Common myeloid progenitor, CD34-positive (primary cell): ENCODE measurements around the gene NR1I3.
A peak's percentile ranks its signal among the peaks of the same experiment; 100 is the strongest.

Source experiments
- CTCF ChIA-PET: fragments of 350-600 bp; sonication (Branson Sonifier 250); formaldehyde crosslinking; loops from one replicate; lab custom pipeline; 2021; ENCODE audit warnings: antibody characterized with exemption; lab: Charles Lee
- POLR2A ChIA-PET: fragments of 350-600 bp; sonication (Branson Sonifier 250); formaldehyde crosslinking; loops from one replicate; lab custom pipeline; 2021; ENCODE audit warnings: antibody characterized with exemption; lab: Charles Lee
- DNase-seq, 3 donors: peaks; one replicate each; pipeline versions ENCODE4 v3.0.0 to v3.0.0-alpha.2; 2013
- H3K27ac ChIP-seq, 2 experiments: 1 replicate in 1 of 2; 2 replicates in 1 of 2; pipeline ENCODE4 v1.7.0; 2013; ENCODE audit warnings: inconsistent platforms in 2 of 2, low read length in 2 of 2, mild to moderate bottlenecking in 2 of 2, low read depth in 1 of 2, moderate library complexity in 1 of 2; ENCODE audit not compliant: severe bottlenecking in 2 of 2, insufficient read depth in 1 of 2, poor library complexity in 1 of 2
- H3K27me3 ChIP-seq, 5 experiments: replicated peaks in 2 of 5; 1 replicate in 3 of 5; 2 replicates in 2 of 5; pipeline versions ENCODE4 v1.6.1 to v1.7.0; 2013; ENCODE audit warnings: low read length in 4 of 5, mild to moderate bottlenecking in 2 of 5, moderate library complexity in 2 of 5, inconsistent platforms in 1 of 5; ENCODE audit not compliant: insufficient read depth in 5 of 5, control insufficient read depth in 4 of 5
- H3K36me3 ChIP-seq, 4 experiments: 1 replicate in 2 of 4; 2 replicates in 2 of 4; pipeline versions ENCODE4 v1.6.1 to v1.7.0; 2013; ENCODE audit warnings: low read length in 3 of 4, control low read depth in 1 of 4, mild to moderate bottlenecking in 1 of 4; ENCODE audit not compliant: control insufficient read depth in 4 of 4, insufficient read depth in 4 of 4
- H3K4me1 ChIP-seq, 4 experiments: 1 replicate in 3 of 4; 2 replicates in 1 of 4; pipeline versions ENCODE4 v1.6.1 to v1.7.1; 2013; ENCODE audit warnings: low read length in 3 of 4, mild to moderate bottlenecking in 3 of 4, control low read depth in 1 of 4, inconsistent platforms in 1 of 4, moderate library complexity in 1 of 4; ENCODE audit not compliant: control insufficient read depth in 4 of 4, insufficient read depth in 4 of 4; ENCODE audit errors: control extremely low read depth in 1 of 4
- H3K4me3 ChIP-seq, 7 experiments: 1 replicate in 4 of 7; 2 replicates in 3 of 7; pipeline versions ENCODE4 v1.5.1 to v1.7.0; 2013; ENCODE audit warnings: mild to moderate bottlenecking in 7 of 7, low read length in 6 of 7, moderate library complexity in 6 of 7, inconsistent platforms in 2 of 7, low read depth in 2 of 7, control low read depth in 1 of 7; ENCODE audit not compliant: insufficient read depth in 4 of 7, control insufficient read depth in 1 of 7; ENCODE audit errors: extremely low read depth in 1 of 7
- H3K9me3 ChIP-seq, 5 experiments: 1 replicate in 4 of 5; 2 replicates in 1 of 5; pipeline versions ENCODE4 v1.6.1 to v1.7.1; 2013; ENCODE audit warnings: low read length in 4 of 5, mild to moderate bottlenecking in 2 of 5, inconsistent platforms in 1 of 5, low read depth in 1 of 5, moderate library complexity in 1 of 5; ENCODE audit not compliant: control insufficient read depth in 4 of 5, insufficient read depth in 2 of 5; ENCODE audit errors: control extremely low read depth in 1 of 5
- WGBS: methylation state at CpG from one replicate; pipeline ENCODE4 v1.1.5; 2013; ENCODE audit not compliant: insufficient coverage; 5-methylcytosine and 5-hydroxymethylcytosine counted together

NR1I3 gene

DNA sequence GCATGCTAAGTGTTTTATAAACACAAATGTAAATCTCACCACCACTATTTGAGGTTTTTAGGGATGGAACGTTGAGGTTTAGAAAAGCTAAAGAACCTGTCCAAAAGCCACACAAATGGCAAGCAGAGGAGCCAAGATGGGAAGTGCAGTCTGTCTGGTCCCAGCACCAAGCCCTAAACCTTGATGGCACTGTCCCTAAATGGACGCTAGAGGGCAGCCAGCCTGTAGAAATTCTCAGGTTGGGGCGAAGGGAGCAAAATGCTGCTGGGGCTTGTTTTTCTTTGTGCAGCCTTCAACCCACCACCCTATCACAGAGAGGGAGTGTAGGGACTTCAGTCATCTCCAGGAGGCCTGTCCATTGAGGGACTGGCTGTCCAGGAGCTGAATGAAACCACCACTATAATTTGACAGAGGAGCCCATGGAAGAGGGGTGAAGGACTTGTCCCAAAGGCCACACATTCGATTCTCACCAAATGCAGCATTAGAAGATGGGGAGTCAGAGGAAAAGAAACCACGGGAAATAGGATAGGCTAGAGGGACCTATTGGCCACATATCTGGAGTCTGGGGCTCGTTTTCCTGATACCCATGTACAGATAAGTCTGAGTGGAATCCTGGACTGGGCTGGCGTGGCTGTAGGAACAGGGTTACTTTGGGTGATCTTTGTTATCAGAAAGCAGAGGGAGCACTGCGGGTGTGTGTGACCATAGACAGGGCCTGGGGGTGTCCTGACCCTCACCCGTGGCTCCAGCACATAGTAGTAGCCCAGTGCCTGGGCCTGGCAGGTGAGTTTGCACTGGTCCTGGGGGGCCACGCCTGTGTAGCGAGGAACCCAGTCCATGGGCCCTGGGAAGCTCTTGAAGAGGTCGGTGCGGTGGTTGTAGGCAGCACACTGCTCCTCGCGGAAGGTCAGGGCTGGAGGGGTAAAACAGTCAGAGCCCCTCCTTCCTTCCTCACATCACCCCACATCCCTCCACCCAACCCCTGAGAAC is 45.2 kb downstream of the NR1I3 start:
- Histone ChIP-seq H3K36me3 (no peaks in the 10 kb centered on the region), H3K4me3 (no peak overlapping the region)

DNA sequence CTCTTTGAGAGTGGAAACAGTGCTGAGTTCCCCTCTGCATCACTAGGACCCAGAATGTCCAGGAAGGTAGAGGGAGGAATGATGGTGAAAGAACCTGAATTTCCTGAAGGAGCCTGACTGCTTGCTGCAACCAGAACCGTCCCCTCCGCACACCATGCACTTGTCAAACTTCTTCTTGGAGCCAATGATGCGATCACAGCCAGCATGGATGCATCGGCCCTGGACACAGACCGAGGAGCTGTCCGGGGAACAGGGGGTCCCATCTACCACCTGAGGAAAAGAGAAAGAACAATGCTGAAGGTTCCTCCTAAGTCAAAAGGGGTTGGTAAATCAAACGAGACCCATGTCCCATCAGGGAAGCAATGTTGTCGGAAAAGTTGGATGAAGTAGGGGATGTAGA is 46.0 kb downstream of the NR1I3 start:
- Histone ChIP-seq H3K4me1 (peaks cover 5 to 22% (median 16%) of the 10 kb centered on the region in 4 experiments), H3K9me3 (no peaks in the 10 kb centered on the region), H3K27me3 (no peaks in the 10 kb centered on the region), H3K36me3 (no peaks in the 10 kb centered on the region), H3K27ac (no peak overlapping the region), H3K4me3 (no peak overlapping the region)
- ChIA-PET POLR2A (no interaction called here), CTCF (interaction anchor here (0.7 to 4.3 kb wide), 25 partner anchors 10 to 190 kb away, joined by 3 to 41 read pairs (median 6); partner anchors contain the start of genes B4GALT3, CFAP126, NDUFS2 and PCP4L1)
- DNase-seq: no peak
- WGBS: 87% methylated on average over 6 of the region's 8 CpGs

More for the DNA sequence above, 45.2 kb downstream of the NR1I3 start:
- Histone ChIP-seq H3K27ac (no peak overlapping the region), H3K9me3 (no peaks in the 10 kb centered on the region), H3K27me3 (no peaks in the 10 kb centered on the region), H3K4me1 (peaks cover 3 to 15% (median 10%) of the 10 kb centered on the region in 4 experiments)
- WGBS: 68% methylated on average over 10 of the region's 15 CpGs
- ChIA-PET CTCF (interaction anchor here (0.7 to 4.3 kb wide), 20 partner anchors 11 to 189 kb away, joined by 3 to 41 read pairs (median 7); partner anchors contain the start of genes B4GALT3, CFAP126, NDUFS2 and PCP4L1), POLR2A (no interaction called here)
- peak; percentile 63 to 82 (median 79) for DNase-seq

DNA sequence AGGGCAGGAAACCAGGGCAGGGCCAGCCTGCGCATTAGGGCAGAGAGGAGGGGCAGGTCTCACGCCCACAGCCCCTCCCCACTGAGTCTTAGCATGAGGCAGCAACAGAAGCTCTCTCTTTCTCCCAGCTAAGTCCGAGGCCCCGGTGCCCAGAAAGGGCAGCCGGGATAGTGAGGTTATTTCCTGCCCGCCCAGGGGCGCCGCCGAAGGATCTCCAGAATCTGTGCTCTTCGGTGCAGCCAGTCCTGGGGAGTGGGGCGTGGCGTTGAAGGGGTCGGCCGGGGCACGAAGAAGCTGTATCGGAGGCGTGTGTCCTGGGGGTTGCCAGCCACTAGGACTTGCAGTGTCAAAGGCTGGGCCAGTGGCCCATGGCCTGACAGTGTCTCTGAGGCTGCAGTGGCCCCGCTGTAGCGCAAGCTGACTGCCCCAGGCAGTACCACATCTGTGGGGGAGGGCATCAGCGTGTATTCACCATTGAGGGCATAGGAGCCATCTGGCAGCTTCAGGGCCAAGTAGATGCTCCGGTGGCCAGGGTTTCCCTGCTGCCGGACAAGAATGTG is 47.0 kb downstream of the NR1I3 start:
- no peaks in the 10 kb centered on the region for H3K36me3 ChIP-seq
- H3K27ac ChIP-seq: no peak overlapping the region
- no peak for DNase-seq
- WGBS: 85% methylated on average over 21 of the region's 22 CpGs
- H3K27me3 ChIP-seq: no peaks in the 10 kb centered on the region
- H3K4me3 ChIP-seq: no peak overlapping the region
- no peaks in the 10 kb centered on the region for H3K9me3 ChIP-seq
- peaks cover 6 to 29% (median 22%) of the 10 kb centered on the region in 4 experiments for H3K4me1 ChIP-seq
- ChIA-PET POLR2A (no interaction called here), CTCF (interaction anchor here (0.7 to 4.3 kb wide), 21 partner anchors 9 to 191 kb away, joined by 3 to 41 read pairs (median 6); partner anchors contain the start of genes B4GALT3, NDUFS2, PCP4L1 and PPOX)

DNA sequence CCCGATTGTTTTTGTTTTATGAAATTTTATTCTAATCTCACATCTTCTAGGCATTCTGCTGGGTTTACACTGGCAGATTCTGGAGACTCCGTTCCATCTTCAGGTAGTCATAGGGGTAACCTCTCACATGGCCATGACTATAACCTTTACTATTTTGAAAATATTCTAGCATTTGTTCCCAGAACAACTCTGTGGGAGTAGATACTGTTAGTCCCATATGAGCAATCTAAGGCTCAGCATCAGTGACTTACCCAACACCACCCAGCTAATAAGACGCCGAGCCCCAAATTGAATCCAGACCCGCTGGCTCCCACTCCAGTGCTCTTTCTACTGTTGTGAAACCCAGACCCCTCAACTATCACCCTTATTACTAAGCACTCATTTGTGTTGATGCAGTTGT is 49.0 kb downstream of the NR1I3 start:
- H3K36me3 ChIP-seq: no peaks in the 10 kb centered on the region
- WGBS: 100% methylated on average over 2 of the region's 5 CpGs
- H3K27me3 ChIP-seq: no peaks in the 10 kb centered on the region
- no peak overlapping the region for H3K27ac ChIP-seq
- H3K4me3 ChIP-seq: no peak overlapping the region
- peaks cover 16 to 47% (median 40%) of the 10 kb centered on the region in 4 experiments for H3K4me1 ChIP-seq
- no peak for DNase-seq
- CTCF ChIA-PET: interaction anchor here (0.6 to 2.6 kb wide), 4 partner anchors 9 to 193 kb away, joined by 3 to 7 read pairs (median 3); partner anchors contain the start of gene ADAMTS4
- no peaks in the 10 kb centered on the region for H3K9me3 ChIP-seq
- POLR2A ChIA-PET: no interaction called here

DNA sequence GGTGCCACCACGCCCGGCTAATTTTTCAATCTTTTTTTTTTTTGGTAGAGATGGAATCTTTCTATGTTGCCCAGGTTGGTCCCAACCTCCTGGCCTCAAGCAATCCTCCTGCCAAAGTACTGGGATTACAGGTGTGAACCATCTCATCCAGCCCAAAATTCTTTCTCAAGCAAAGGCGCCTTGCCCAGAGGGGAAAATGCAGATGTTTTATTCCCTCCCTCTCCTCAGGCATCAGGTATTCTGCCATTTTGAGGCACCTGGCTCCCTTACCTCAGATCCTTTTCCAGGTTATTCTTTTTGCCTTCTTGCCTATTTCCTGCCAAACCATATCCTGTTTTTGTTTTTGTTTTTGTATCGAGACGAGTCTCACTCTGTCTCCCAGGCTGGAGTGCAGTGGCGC is 49.6 kb downstream of the NR1I3 start:
- Histone ChIP-seq H3K27me3 (no peaks in the 10 kb centered on the region), H3K36me3 (no peaks in the 10 kb centered on the region), H3K4me3 (no peak overlapping the region), H3K9me3 (no peaks in the 10 kb centered on the region), H3K4me1 (peaks cover 18 to 54% (median 45%) of the 10 kb centered on the region in 4 experiments), H3K27ac (no peak overlapping the region)
- CTCF ChIA-PET: interaction anchor here (1.4 to 2.6 kb wide), 2 partner anchors 10 to 13 kb away, joined by 3 to 7 read pairs; partner anchors contain the start of gene ADAMTS4
- no peak for DNase-seq
- POLR2A ChIA-PET: no interaction called here
- WGBS: 88% methylated on average over 6 of the region's 6 CpGs

DNA sequence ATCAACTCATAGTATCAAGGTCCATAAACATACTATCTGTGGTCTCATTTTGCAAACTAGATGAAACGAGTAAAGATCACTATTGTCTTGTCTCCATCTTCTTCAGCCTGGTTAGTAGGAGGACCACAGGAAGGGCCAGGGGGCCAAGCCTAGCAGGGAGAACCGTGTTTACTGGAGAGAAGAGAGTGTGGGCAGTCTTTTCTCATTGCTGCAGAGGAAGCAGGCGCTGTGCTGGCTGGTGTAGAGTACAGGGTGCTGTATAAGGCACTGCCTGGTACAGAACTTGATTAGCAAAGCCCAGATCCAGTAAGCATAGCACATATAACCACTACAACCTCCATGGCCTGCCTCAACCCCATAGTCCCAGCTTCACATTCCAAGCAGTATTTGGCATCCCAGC is 50.7 kb downstream of the NR1I3 start:
- 50% methylated on average over 2 of the region's 3 CpGs for WGBS
- POLR2A ChIA-PET: no interaction called here
- CTCF ChIA-PET: interaction anchor here (1.3 kb wide), 1 partner anchor 195 kb away, joined by 5 read pairs; no protein-coding TSS in a partner anchor
- H3K4me1 ChIP-seq: peaks cover 18 to 61% (median 54%) of the 10 kb centered on the region in 4 experiments
- DNase-seq: no peak
- no peaks in the 10 kb centered on the region for H3K9me3 ChIP-seq
- H3K36me3 ChIP-seq: no peaks in the 10 kb centered on the region
- H3K27ac ChIP-seq: no peak overlapping the region
- no peaks in the 10 kb centered on the region for H3K27me3 ChIP-seq
- H3K4me3 ChIP-seq: no peak overlapping the region
